ENCODE data around the gene OPCML. TPM values are rescaled to one million over a fixed set of nuclear protein-coding genes. Genes with fewer than 3 reads are reported as not detected.

OPCML gene
- total RNA-seq, 2 donors from 2014 or later = 0.04 TPM; not detected in 1

GRCh38 chr11:132535830-132536229 lies 996.5 kb downstream of the OPCML start:
- no peaks in the 10 kb centered on the region for H3K27me3 ChIP-seq
- DNase-seq (ENCODE audit: low spot score) = no peak
- TF ChIP-seq CTCF (IDR thresholded peaks at IDR 0.05) = no peak
- H3K4me1 ChIP-seq = peaks cover 0 to 8% of the 10 kb centered on the region in 2 donors
- H3K9me3 ChIP-seq = no peaks in the 10 kb centered on the region
- no peaks in the 10 kb centered on the region for H3K36me3 ChIP-seq
- no peak overlapping the region for H3K27ac ChIP-seq
- no peak overlapping the region for H3K4me3 ChIP-seq

DNA sequence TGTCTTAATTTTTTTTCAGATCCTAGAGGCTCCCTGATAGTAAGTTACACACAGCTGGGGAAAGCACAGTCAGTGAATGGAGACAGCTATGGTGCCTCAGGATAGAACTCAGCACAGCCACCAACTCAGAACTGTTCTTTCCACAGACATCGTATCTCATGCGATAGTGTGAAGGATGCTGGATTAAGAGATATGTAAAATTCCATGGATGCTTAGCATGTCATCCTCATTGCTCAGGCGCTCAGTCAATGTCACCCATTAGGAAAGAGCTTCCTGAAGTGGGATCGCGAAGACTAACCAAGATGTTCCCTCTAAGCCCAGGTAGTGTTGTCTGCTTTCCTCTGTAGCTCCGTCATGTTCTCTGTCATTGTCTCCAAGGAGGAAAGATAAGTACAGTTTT lies 1000.4 kb downstream of the OPCML start:
- no peak for TF ChIP-seq CTCF (IDR thresholded peaks at IDR 0.05)
- no peak for DNase-seq (ENCODE audit: low spot score)
- Histone ChIP-seq H3K4me1 (no peaks in the 10 kb centered on the region), H3K36me3 (no peaks in the 10 kb centered on the region), H3K27me3 (no peaks in the 10 kb centered on the region), H3K4me3 (no peak overlapping the region), H3K9me3 (no peaks in the 10 kb centered on the region), H3K27ac (no peak overlapping the region)

GRCh38 chr11:132528181-132528580 lies 1004.1 kb downstream of the OPCML start:
- Histone ChIP-seq H3K9me3 (no peaks in the 10 kb centered on the region), H3K4me1 (no peaks in the 10 kb centered on the region), H3K36me3 (no peaks in the 10 kb centered on the region), H3K27ac (no peak overlapping the region), H3K4me3 (no peak overlapping the region), H3K27me3 (no peaks in the 10 kb centered on the region)
- DNase-seq (ENCODE audit: low spot score) = no peak
- TF ChIP-seq CTCF (IDR thresholded peaks at IDR 0.05) = no peak

DNA sequence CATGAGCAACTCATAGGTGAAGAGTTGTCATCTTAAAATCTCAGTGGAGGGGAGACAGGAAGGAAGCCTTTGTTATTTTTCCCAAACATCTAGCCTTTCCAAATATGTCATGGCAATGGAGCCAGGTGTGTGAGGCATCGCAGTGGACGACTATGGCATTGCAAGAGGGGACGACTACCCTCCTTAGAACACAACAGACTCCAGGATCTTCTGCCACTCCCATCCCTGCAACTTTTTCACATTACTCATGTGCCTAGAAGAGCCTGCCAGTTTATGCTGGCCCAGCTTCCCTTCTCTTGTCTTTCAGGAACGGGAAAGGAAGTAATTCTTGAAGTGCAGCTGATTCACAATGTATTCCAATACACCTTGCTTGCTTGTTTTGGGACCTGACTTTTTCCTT lies 1008.4 kb downstream of the OPCML start:
- H3K36me3 ChIP-seq = no peaks in the 10 kb centered on the region
- no peak overlapping the region for H3K4me3 ChIP-seq
- no peak overlapping the region for H3K27ac ChIP-seq
- H3K27me3 ChIP-seq = no peaks in the 10 kb centered on the region
- no peak for DNase-seq (ENCODE audit: low spot score)
- no peaks in the 10 kb centered on the region for H3K4me1 ChIP-seq
- no peak for TF ChIP-seq CTCF (IDR thresholded peaks at IDR 0.05)
- no peaks in the 10 kb centered on the region for H3K9me3 ChIP-seq

- no peaks in the 10 kb centered on the region for H3K9me3 ChIP-seq
- no peak for TF ChIP-seq CTCF (IDR thresholded peaks at IDR 0.05)
- DNase-seq (ENCODE audit: low spot score) = no peak
- no peak overlapping the region for H3K4me3 ChIP-seq
- H3K36me3 ChIP-seq = no peaks in the 10 kb centered on the region
- no peaks in the 10 kb centered on the region for H3K27me3 ChIP-seq
- no peak overlapping the region for H3K27ac ChIP-seq
- H3K4me1 ChIP-seq = no peaks in the 10 kb centered on the region
Measured at GRCh38 chr11:132520199-132520598, 1012.1 kb downstream of the OPCML start.

DNA sequence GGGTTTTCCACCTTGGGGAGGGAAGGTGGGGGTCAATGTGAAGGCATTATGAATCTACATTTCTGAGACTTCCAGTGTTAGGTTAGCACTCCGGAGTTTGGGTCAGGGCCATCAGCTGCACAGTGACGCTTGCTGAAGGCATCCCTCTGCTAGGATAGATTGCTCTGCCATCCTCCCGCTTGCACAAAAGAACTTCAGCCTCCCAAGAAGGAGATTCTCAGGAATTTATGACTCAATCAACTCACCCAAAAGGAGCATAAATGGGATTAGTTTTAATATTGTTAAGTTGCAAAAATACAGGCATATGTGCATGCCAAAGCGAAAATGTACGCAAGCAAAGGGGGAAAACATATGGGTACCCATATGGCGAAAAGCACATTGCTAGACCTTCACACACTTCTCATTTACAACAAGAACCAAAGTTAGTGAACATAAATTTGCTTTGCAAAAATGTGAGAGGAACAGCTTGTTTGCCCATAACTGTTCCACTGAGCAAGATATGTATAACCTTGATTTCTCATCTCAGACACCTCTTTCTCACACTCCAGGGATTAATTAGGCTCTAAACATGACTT lies 1013.0 kb downstream of the OPCML start:
- Histone ChIP-seq H3K36me3 (no peaks in the 10 kb centered on the region), H3K27me3 (no peaks in the 10 kb centered on the region), H3K4me3 (no peak overlapping the region), H3K27ac (no peak overlapping the region), H3K4me1 (no peaks in the 10 kb centered on the region), H3K9me3 (no peaks in the 10 kb centered on the region)
- no peak for DNase-seq (ENCODE audit: low spot score)
- no peak for TF ChIP-seq CTCF (IDR thresholded peaks at IDR 0.05)
